ENCODE results near the gene AP2M1.

DNA sequence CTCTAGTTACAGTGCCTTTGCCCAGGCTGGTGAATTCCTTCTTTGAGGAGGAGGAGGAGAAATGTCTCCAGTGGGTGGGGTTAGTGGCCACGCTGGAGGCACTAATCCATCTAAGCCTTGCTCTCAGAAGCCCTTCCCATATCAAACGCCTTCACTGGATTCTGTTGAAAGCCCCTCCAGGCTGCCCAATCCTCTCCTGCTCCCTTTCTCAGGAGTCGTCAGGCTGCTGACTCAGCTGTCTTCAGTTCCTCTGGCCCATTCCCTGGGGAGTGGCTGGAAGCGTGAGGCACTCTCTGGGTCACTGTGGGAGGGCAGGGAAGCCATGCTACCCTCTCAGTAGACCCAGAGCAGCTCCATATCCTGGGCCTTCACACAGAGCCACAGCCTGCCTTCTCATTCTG, 2.7 kb downstream of the AP2M1 start:
- TF ChIP-seq, protein P1, sequence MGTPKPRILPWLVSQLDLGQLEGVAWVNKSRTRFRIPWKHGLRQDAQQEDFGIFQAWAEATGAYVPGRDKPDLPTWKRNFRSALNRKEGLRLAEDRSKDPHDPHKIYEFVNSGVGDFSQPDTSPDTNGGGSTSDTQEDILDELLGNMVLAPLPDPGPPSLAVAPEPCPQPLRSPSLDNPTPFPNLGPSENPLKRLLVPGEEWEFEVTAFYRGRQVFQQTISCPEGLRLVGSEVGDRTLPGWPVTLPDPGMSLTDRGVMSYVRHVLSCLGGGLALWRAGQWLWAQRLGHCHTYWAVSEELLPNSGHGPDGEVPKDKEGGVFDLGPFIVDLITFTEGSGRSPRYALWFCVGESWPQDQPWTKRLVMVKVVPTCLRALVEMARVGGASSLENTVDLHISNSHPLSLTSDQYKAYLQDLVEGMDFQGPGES (IDR thresholded peaks at IDR 0.05; ENCODE audit: low read depth, low read length): no peak
- TF ChIP-seq NFIC (IDR thresholded peaks at IDR 0.05; ENCODE audit: borderline replicate concordance) (no peak), NRF1 (IDR thresholded peaks at IDR 0.05; ENCODE audit: low read depth, low read length) (no peak), MXI1 (IDR thresholded peaks at IDR 0.05; ENCODE audit: low read depth, low read length) (no peak), TAF1 (IDR thresholded peaks at IDR 0.05; ENCODE audit: borderline replicate concordance, low read depth, low read length) (no peak), EP300 (IDR thresholded peaks at IDR 0.05; ENCODE audit: borderline replicate concordance in 1 of 2, low read depth in 1 of 2, low read length in 1 of 2) (no peak), EZH2phosphoT487 (IDR thresholded peaks at IDR 0.05; ENCODE audit: borderline replicate concordance, low read depth) (no peak), RCOR1 (IDR thresholded peaks at IDR 0.05; ENCODE audit: low read length) (no peak)
- TF ChIP-seq, protein P2, sequence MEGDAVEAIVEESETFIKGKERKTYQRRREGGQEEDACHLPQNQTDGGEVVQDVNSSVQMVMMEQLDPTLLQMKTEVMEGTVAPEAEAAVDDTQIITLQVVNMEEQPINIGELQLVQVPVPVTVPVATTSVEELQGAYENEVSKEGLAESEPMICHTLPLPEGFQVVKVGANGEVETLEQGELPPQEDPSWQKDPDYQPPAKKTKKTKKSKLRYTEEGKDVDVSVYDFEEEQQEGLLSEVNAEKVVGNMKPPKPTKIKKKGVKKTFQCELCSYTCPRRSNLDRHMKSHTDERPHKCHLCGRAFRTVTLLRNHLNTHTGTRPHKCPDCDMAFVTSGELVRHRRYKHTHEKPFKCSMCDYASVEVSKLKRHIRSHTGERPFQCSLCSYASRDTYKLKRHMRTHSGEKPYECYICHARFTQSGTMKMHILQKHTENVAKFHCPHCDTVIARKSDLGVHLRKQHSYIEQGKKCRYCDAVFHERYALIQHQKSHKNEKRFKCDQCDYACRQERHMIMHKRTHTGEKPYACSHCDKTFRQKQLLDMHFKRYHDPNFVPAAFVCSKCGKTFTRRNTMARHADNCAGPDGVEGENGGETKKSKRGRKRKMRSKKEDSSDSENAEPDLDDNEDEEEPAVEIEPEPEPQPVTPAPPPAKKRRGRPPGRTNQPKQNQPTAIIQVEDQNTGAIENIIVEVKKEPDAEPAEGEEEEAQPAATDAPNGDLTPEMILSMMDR (IDR thresholded peaks at IDR 0.05): no peak
- TF ChIP-seq, protein P3, sequence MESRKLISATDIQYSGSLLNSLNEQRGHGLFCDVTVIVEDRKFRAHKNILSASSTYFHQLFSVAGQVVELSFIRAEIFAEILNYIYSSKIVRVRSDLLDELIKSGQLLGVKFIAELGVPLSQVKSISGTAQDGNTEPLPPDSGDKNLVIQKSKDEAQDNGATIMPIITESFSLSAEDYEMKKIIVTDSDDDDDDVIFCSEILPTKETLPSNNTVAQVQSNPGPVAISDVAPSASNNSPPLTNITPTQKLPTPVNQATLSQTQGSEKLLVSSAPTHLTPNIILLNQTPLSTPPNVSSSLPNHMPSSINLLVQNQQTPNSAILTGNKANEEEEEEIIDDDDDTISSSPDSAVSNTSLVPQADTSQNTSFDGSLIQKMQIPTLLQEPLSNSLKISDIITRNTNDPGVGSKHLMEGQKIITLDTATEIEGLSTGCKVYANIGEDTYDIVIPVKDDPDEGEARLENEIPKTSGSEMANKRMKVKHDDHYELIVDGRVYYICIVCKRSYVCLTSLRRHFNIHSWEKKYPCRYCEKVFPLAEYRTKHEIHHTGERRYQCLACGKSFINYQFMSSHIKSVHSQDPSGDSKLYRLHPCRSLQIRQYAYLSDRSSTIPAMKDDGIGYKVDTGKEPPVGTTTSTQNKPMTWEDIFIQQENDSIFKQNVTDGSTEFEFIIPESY (IDR thresholded peaks at IDR 0.05; ENCODE audit: borderline replicate concordance, low read depth): no peak
- TF ChIP-seq, protein P4, sequence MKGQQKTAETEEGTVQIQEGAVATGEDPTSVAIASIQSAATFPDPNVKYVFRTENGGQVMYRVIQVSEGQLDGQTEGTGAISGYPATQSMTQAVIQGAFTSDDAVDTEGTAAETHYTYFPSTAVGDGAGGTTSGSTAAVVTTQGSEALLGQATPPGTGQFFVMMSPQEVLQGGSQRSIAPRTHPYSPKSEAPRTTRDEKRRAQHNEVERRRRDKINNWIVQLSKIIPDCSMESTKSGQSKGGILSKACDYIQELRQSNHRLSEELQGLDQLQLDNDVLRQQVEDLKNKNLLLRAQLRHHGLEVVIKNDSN (IDR thresholded peaks at IDR 0.05; ENCODE audit: borderline replicate concordance, low read depth): no peak

Measured in SK-N-SH (cell line).